Esophagus muscularis mucosa (tissue), 4 donors: ENCODE measurements around the gene PALM2AKAP2. TPM values are rescaled to one million over a fixed set of nuclear protein-coding genes. Genes with fewer than 3 reads are reported as not detected.
A peak's percentile ranks its signal among the peaks of the same experiment; 100 is the strongest.
"Not testable (repeated sequence)": the region's sequence is repeated elsewhere in the genome, so short reads cannot be mapped to it uniquely, and the experiment has no call there.

Experiments used
- DNase-seq: peaks from one replicate; pipeline ENCODE4 v3.0.0-alpha.2; 2017; ENCODE audit errors: extremely low spot score
- H3K27ac ChIP-seq, 4 donors: fragments of 200-600 bp; sonication (generic); replicated peaks in 1 of 4; 1 replicate in 3 of 4; 2 replicates in 1 of 4; pipeline ENCODE4 v1.5.1; 2016 to 2019; ENCODE audit warnings: mild to moderate bottlenecking in 1 of 4
- H3K27me3 ChIP-seq, 4 donors: fragments of 200-600 bp; sonication (generic); one replicate each; pipeline versions ENCODE4 v1.5.1 to v1.6.0; 2016 to 2019
- H3K36me3 ChIP-seq, 4 donors: fragments of 200-600 bp; sonication (generic); one replicate each; pipeline ENCODE4 v1.5.1; 2016 to 2019
- H3K4me1 ChIP-seq, 4 donors: fragments of 200-600 bp; sonication (generic); one replicate each; pipeline ENCODE4 v1.5.1; 2016 to 2019
- H3K4me3 ChIP-seq, 4 donors: fragments of 200-600 bp; sonication (generic); 1 replicate in 2 of 4; 2 replicates in 2 of 4; pipeline ENCODE4 v1.5.1; 2016 to 2019; ENCODE audit warnings: mild to moderate bottlenecking in 4 of 4, moderate library complexity in 1 of 4
- H3K9me3 ChIP-seq, 4 donors: fragments of 200-600 bp; sonication (generic); 1 replicate in 3 of 4; 2 replicates in 1 of 4; pipeline ENCODE4 v1.5.1; 2016 to 2019
- EP300 ChIP-seq: sonication (generic); formaldehyde crosslinking; IDR thresholded peaks from one replicate; pipeline ENCODE4 v1.6.1; 2017; ENCODE audit warnings: antibody characterized with exemption
- POLR2A ChIP-seq: fragments of 450-650 bp; IDR thresholded peaks from one replicate; pipeline ENCODE4 v1.6.1; 2017; ENCODE audit warnings: antibody characterized with exemption, moderate library complexity, mild to moderate bottlenecking, low read depth
- POLR2AphosphoS5 ChIP-seq, 2 donors: sonication (generic); formaldehyde crosslinking; IDR thresholded peaks; one replicate each; pipeline ENCODE4 v1.6.1; 2017; ENCODE audit warnings: antibody characterized with exemption in 2 of 2
- WGBS: methylation state at CpG from one replicate; pipeline ENCODE4 v1.1.5; 2018; 5-methylcytosine and 5-hydroxymethylcytosine counted together
- intact Hi-C: fragments of 100-400 bp; cut with DNase I; formaldehyde crosslinking; loops from one replicate; pipeline ENCODE4 v1.15.1; 2023
- total RNA-seq, 4 donors: library from RNA; depleted of rRNA; stranded (reverse); fragments of >200 nt; gene quantifications; one replicate each; pipeline versions ENCODE4 v1.1.0 to v1.2.1, GENCODE V29; 2016
- TF ChIP-seq, protein P1 (sequence below), 3 experiments: fragments of 200-600 bp in 2 of 3; fragments of 450-650 bp in 1 of 3; sonication (generic) in 2 of 3; IDR thresholded peaks; one replicate each; pipeline ENCODE4 v1.5.1; 2017 to 2019; ENCODE audit warnings: antibody characterized with exemption in 3 of 3, mild to moderate bottlenecking in 2 of 3, moderate library complexity in 1 of 3

The PALM2AKAP2 gene
- total RNA-seq, 4 donors from 2014 or later: 2.3 to 8.1 (median 5.6) TPM

DNA sequence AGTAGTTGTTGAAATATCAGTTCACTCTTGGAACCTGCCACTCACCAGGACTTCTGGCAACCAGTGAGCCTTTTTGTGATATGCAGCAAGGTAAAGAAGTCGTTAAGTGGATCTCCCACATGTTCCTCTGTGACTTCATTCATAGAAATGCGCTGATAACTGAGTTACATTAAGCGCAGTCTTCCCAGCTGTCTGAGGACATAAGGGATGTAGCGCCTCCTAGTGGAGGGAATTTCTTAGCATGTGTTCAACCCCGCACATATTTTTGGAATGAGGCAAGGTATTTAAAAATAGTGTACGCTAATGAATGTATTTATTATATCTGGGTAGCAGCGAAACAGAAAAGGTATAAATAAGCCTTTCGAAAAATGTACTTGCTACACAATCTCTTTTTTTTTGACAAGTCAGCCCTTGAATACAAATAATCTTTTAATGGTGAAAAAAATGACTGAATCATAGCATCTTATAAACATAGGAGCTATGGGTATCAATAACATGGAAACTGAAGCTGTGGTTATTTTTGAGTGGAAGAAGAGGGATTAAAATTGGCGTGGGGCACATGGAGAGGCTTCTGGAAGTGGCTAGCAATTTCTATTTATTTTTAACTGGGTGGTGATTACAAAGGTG is 38.0 kb downstream of the PALM2AKAP2 start:
- 3% methylated on average over 9 of the region's 9 CpGs for WGBS
- Histone ChIP-seq H3K36me3 (no peaks in the 10 kb centered on the region), H3K4me1 (peaks cover 5 to 17% (median 12%) of the 10 kb centered on the region in 4 donors), H3K9me3 (no peaks in the 10 kb centered on the region), H3K27ac (peak overlapping the region in 2 of 4 donors; percentile 18 to 39), H3K27me3 (no peaks in the 10 kb centered on the region), H3K4me3 (no peak overlapping the region)
- TF ChIP-seq POLR2A (no peak), EP300 (no peak), POLR2AphosphoS5 (IDR thresholded peaks at IDR 0.05) (peak; percentile 54 to 63)
- TF ChIP-seq, protein P1, sequence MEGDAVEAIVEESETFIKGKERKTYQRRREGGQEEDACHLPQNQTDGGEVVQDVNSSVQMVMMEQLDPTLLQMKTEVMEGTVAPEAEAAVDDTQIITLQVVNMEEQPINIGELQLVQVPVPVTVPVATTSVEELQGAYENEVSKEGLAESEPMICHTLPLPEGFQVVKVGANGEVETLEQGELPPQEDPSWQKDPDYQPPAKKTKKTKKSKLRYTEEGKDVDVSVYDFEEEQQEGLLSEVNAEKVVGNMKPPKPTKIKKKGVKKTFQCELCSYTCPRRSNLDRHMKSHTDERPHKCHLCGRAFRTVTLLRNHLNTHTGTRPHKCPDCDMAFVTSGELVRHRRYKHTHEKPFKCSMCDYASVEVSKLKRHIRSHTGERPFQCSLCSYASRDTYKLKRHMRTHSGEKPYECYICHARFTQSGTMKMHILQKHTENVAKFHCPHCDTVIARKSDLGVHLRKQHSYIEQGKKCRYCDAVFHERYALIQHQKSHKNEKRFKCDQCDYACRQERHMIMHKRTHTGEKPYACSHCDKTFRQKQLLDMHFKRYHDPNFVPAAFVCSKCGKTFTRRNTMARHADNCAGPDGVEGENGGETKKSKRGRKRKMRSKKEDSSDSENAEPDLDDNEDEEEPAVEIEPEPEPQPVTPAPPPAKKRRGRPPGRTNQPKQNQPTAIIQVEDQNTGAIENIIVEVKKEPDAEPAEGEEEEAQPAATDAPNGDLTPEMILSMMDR (IDR thresholded peaks at IDR 0.05): peak; percentile 83 to 85 (median 83)
- intact Hi-C loops: loop anchor here (2.0 kb wide), 1 partner anchor 243 kb away; no protein-coding TSS in a partner anchor
- no peak for DNase-seq

DNA sequence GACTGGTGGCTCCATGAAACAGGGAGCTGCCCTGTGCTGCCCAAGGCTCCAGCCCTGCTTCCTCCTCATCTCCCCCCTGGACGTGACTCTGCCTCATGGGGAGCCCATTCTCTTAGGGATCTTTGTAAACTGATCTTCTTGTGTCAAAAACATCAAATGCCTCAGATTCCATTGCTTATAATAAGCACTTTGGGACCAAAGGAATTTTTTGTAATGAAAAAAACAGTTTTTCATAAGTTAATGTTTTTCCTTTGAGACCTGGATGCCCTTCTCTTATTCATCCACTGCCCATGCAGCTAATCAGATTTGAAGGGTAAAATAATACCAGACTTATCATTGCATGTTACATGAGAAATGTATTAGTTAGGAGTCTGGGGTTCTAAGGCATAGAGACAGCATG is 41.7 kb downstream of the PALM2AKAP2 start:
- Histone ChIP-seq H3K4me3 (no peak overlapping the region), H3K9me3 (no peaks in the 10 kb centered on the region), H3K27ac (no peak overlapping the region), H3K36me3 (no peaks in the 10 kb centered on the region), H3K4me1 (peaks cover 5 to 13% (median 11%) of the 10 kb centered on the region in 4 donors), H3K27me3 (no peaks in the 10 kb centered on the region)
- no peak for TF ChIP-seq POLR2A
- TF ChIP-seq EP300: no peak
- TF ChIP-seq POLR2AphosphoS5 (IDR thresholded peaks at IDR 0.05): no peak
- TF ChIP-seq, protein P1 (IDR thresholded peaks at IDR 0.05): no peak
- intact Hi-C loops: no loop called here
- DNase-seq: no peak
- WGBS: 86% methylated on average over 1 of the region's 1 CpG

DNA sequence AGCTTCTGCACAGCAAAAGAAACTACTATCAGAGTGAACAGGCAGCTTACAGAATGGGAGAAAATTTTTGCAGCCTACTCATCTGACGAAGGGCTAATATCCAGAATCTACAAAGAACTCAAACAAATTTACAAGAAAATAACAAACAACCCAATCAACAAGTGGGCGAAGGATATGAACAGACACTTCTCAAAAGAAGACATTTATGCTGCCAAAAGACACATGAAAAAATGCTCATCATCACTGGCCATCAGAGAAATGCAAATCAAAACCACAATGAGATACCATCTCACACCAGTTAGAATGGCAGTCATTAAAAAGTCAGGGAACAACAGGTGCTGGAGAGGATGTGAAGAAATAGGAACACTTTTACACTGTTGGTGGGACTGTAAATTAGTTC is 45.4 kb downstream of the PALM2AKAP2 start:
- H3K36me3 ChIP-seq, H3K27ac ChIP-seq, DNase-seq, H3K27me3 ChIP-seq, H3K4me3 ChIP-seq, intact Hi-C loops, H3K4me1 ChIP-seq, H3K9me3 ChIP-seq: not testable (repeated sequence)
- 84% methylated on average over 2 of the region's 2 CpGs for WGBS

DNA sequence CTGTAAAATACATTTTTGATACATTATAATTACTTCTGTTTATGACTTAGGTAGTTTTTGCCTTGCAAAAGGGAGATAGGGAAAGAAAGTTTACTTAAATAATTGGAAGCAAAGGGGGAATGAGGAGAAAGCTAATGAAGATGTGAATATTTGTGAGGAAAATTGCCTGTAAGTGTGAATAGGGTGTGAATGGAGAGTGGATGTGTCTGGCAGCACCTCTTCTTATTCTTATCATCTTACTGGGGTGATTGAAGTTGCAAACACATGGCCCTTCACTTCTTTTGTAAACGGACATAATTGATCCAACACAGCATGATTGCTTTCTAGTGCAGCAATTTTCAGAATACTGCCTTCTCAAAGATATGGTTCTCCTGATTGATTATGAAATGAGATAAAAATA is 46.6 kb downstream of the PALM2AKAP2 start:
- no peaks in the 10 kb centered on the region for H3K9me3 ChIP-seq
- intact Hi-C loops: no loop called here
- no peak for TF ChIP-seq POLR2AphosphoS5 (IDR thresholded peaks at IDR 0.05)
- TF ChIP-seq POLR2A: no peak
- TF ChIP-seq, protein P1 (IDR thresholded peaks at IDR 0.05): no peak
- TF ChIP-seq EP300: no peak
- no peak for DNase-seq
- no peaks in the 10 kb centered on the region for H3K36me3 ChIP-seq
- H3K27me3 ChIP-seq: no peaks in the 10 kb centered on the region
- WGBS: 92% methylated on average over 1 of the region's 1 CpG
- no peak overlapping the region for H3K4me3 ChIP-seq
- H3K27ac ChIP-seq: no peak overlapping the region
- no peaks in the 10 kb centered on the region for H3K4me1 ChIP-seq

DNA sequence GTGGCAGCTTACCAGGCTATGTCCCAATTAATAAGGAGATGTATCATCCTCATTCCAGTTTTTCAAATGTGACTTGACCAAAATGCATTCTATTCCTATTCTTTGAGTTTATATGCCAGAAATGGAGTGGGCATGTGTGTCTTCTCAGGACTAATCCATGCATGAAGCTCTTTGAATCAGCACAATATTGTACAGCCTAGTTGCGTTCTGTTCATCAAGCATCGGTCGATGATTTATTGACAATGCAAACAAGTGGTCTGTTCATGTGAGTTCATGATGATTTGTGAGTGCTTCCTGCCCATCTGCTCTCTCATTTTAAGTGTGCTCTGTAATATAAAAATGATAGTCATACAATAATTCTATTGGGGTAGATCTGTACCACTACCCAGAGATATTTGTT is 48.3 kb downstream of the PALM2AKAP2 start:
- H3K9me3 ChIP-seq: no peaks in the 10 kb centered on the region
- H3K27me3 ChIP-seq: no peaks in the 10 kb centered on the region
- intact Hi-C loops: no loop called here
- DNase-seq: no peak
- H3K4me1 ChIP-seq: peaks cover 0 to 11% (median 7%) of the 10 kb centered on the region in 4 donors
- WGBS: 83% methylated on average over 3 of the region's 3 CpGs
- TF ChIP-seq POLR2AphosphoS5 (IDR thresholded peaks at IDR 0.05) (no peak), EP300 (no peak)
- TF ChIP-seq, protein P1 (IDR thresholded peaks at IDR 0.05): no peak
- H3K4me3 ChIP-seq: no peak overlapping the region
- H3K27ac ChIP-seq: no peak overlapping the region
- H3K36me3 ChIP-seq: no peaks in the 10 kb centered on the region
